GM20000 (cell line): Measurements from ENCODE around the gene GSTT2B.
"Not testable (repeated sequence)": the region's sequence is repeated elsewhere in the genome, so short reads cannot be mapped to it uniquely, and the experiment has no call there.

Source experiments
- DNase-seq: peaks from one replicate; pipeline ENCODE4 v3.0.0; 2012; ENCODE audit warnings: low spot score
- CTCF ChIP-seq: IDR thresholded peaks from 2 replicates; pipeline ENCODE4 v1.5.1; 2012; ENCODE audit warnings: mild to moderate bottlenecking, control low read depth; ENCODE audit errors: extremely low read depth, missing control alignments

Gene GSTT2B

GRCh38 chr22:23926561-23926960 is 34.4 kb downstream of the GSTT2B start:
- TF ChIP-seq CTCF = no peak
- no peak for DNase-seq

- TF ChIP-seq CTCF = no peak
- DNase-seq = no peak
Measured at GRCh38 chr22:23925020-23925606, 35.9 kb downstream of the GSTT2B start.

- DNase-seq = no peak
- TF ChIP-seq CTCF = no peak
Measured at GRCh38 chr22:23922921-23923320, 38.1 kb downstream of the GSTT2B start.

GRCh38 chr22:23921586-23922201 is 39.3 kb downstream of the GSTT2B start:
- not testable (repeated sequence) for DNase-seq

GRCh38 chr22:23920267-23920611 is 40.8 kb downstream of the GSTT2B start:
- DNase-seq = not testable (repeated sequence)

- DNase-seq = no peak
- no peak for TF ChIP-seq CTCF
Measured at GRCh38 chr22:23915290-23915689, 45.7 kb downstream of the GSTT2B start.

- no peak for TF ChIP-seq CTCF
- peak; percentile 96 for DNase-seq
Measured at GRCh38 chr22:23913661-23914353, 47.2 kb downstream of the GSTT2B start.

GRCh38 chr22:23913306-23913660 is 47.7 kb downstream of the GSTT2B start:
- peak; percentile 45 for DNase-seq
- TF ChIP-seq CTCF = no peak
